Lung (tissue), 12 donors: Measurements from ENCODE around the gene ZSWIM3. TPM values are rescaled to one million over a fixed set of nuclear protein-coding genes. Genes with fewer than 3 reads are reported as not detected.

Experiments used
- ATAC-seq: fragments of 200-7000 bp; cut with Tn5 transposase; one replicate; pipeline ENCODE4 v1.9.1; 2020; ENCODE audit warnings: moderate number of reproducible peaks; ENCODE audit not compliant: insufficient read depth, low FRiP score
- DNase-seq, 3 donors: peaks; one replicate each; pipeline ENCODE4 v3.0.0-alpha.2; 2013 to 2017
- H3K27ac ChIP-seq, 2 donors: one replicate each; pipeline ENCODE4 v1.5.1; 2013; ENCODE audit warnings: mild to moderate bottlenecking in 2 of 2, moderate library complexity in 2 of 2, control low read depth in 1 of 2, inconsistent platforms in 1 of 2, low read depth in 1 of 2, low read length in 1 of 2
- H3K27me3 ChIP-seq, 3 donors: one replicate each; pipeline ENCODE4 v1.5.1; 2013; ENCODE audit warnings: low read length in 2 of 3; ENCODE audit not compliant: control insufficient read depth in 3 of 3, insufficient read depth in 3 of 3
- H3K36me3 ChIP-seq, 4 donors: one replicate each; pipeline ENCODE4 v1.5.1; 2013; ENCODE audit warnings: low read length in 4 of 4, mild to moderate bottlenecking in 1 of 4, moderate library complexity in 1 of 4; ENCODE audit not compliant: control insufficient read depth in 4 of 4, insufficient read depth in 4 of 4
- H3K4me1 ChIP-seq, 5 donors: one replicate each; pipeline ENCODE4 v1.5.1; 2013; ENCODE audit warnings: low read length in 5 of 5, mild to moderate bottlenecking in 2 of 5, moderate library complexity in 1 of 5; ENCODE audit not compliant: control insufficient read depth in 5 of 5, insufficient read depth in 5 of 5
- H3K4me3 ChIP-seq: one replicate; pipeline ENCODE4 v1.5.1; 2013; ENCODE audit warnings: mild to moderate bottlenecking, control low read depth, moderate library complexity
- H3K9ac ChIP-seq, 2 donors: one replicate each; pipeline ENCODE4 v1.5.1; 2013; ENCODE audit warnings: low read length in 2 of 2, control low read depth in 1 of 2; ENCODE audit not compliant: insufficient read depth in 1 of 2
- H3K9me3 ChIP-seq, 4 donors: one replicate each; pipeline ENCODE4 v1.5.1; 2013; ENCODE audit warnings: low read length in 3 of 4, mild to moderate bottlenecking in 1 of 4, moderate library complexity in 1 of 4; ENCODE audit not compliant: control insufficient read depth in 4 of 4, insufficient read depth in 3 of 4
- CTCF ChIP-seq: IDR thresholded peaks from 2 replicates; pipeline ENCODE4 v1.5.1; 2012; ENCODE audit warnings: mild to moderate bottlenecking; ENCODE audit errors: control extremely low read depth, extremely low read depth
- WGBS, 2 donors: extraction: QIAGEN DNeasy Blood & Tissue Kit; methylation state at CpG; one replicate each; pipeline ENCODE4 v1.1.7; 2013; 5-methylcytosine and 5-hydroxymethylcytosine counted together
- polyA plus RNA-seq, 2 donors: library from polyadenylated mRNA; stranded (reverse); fragments of 200-250 nt; gene quantifications; one replicate each; pipeline ENCODE4 v1.2.1, GENCODE V29; 2013
- total RNA-seq, 2 donors: library from RNA; depleted of rRNA in 1 of 2; stranded (reverse); fragments of >200 nt in 1 of 2; gene quantifications; one replicate each; pipeline ENCODE4 v1.2.1, GENCODE V29; 2014 to 2021
- donor health status: control.
- donor health status: control.
- donor health status: Bipolar disorder and iron deficiency.
- donor health status: healthy.
- donor health status: DM: yes; HTN: yes; CAD: no.

ZSWIM3 gene
- total and polyA plus RNA-seq, 4 donors = 1.7 to 5.2 (median 3.4) TPM

- no peak for DNase-seq
- Histone ChIP-seq H3K4me3 (no peak overlapping the region), H3K27ac (peak overlapping the region in 1 of 2 donors; percentile 1), H3K9ac (no peak overlapping the region), H3K4me1 (peaks cover 0 to 8% (median 2%) of the 10 kb centered on the region in 5 donors), H3K36me3 (peaks cover 21 to 43% (median 30%) of the 10 kb centered on the region in 4 donors), H3K27me3 (no peaks in the 10 kb centered on the region), H3K9me3 (no peaks in the 10 kb centered on the region)
- ATAC-seq = no peak
- WGBS, 2 donors = 95% methylated on average over 10 of the region's 10 CpGs
- no peak for TF ChIP-seq CTCF
Measured at GRCh38 chr20:45841407-45842129, 15.8 kb upstream of the ZSWIM3 start.

GRCh38 chr20:45842169-45842812, 15.1 kb upstream of the ZSWIM3 start:
- no peak overlapping the region for H3K9ac ChIP-seq
- H3K4me3 ChIP-seq = no peak overlapping the region
- H3K4me1 ChIP-seq = peaks cover 0 to 5% (median 0%) of the 10 kb centered on the region in 5 donors
- no peak for TF ChIP-seq CTCF
- 22 to 36% methylated on average over 5 of the region's 5 CpGs for WGBS, 2 donors
- H3K36me3 ChIP-seq = peaks cover 21 to 47% (median 33%) of the 10 kb centered on the region in 4 donors
- ATAC-seq (no peak), DNase-seq (peak in 1 of 3 donors; percentile 48)
- peak overlapping the region in 1 of 2 donors; percentile 1 for H3K27ac ChIP-seq
- no peaks in the 10 kb centered on the region for H3K27me3 ChIP-seq
- H3K9me3 ChIP-seq = no peaks in the 10 kb centered on the region

GRCh38 chr20:45843506-45843905, 13.9 kb upstream of the ZSWIM3 start:
- no peak for ATAC-seq
- Histone ChIP-seq H3K4me1 (peaks cover 0 to 5% (median 0%) of the 10 kb centered on the region in 5 donors), H3K36me3 (peaks cover 26 to 50% (median 34%) of the 10 kb centered on the region in 4 donors), H3K9me3 (peaks cover 0 to 2% (median 0%) of the 10 kb centered on the region in 4 donors), H3K9ac (no peak overlapping the region), H3K4me3 (no peak overlapping the region), H3K27me3 (no peaks in the 10 kb centered on the region), H3K27ac (no peak overlapping the region)
- no peak for DNase-seq
- WGBS, 2 donors = 94 to 96% methylated on average over 14 of the region's 14 CpGs
- no peak for TF ChIP-seq CTCF
